Activated T-cell treated with anti-CD3 and anti-CD28 coated beads, Interleukin-2, amount 50 U/mL, for 4 hours (primary cell): ENCODE results near the gene SMIM38. TPM values are rescaled to one million over a fixed set of nuclear protein-coding genes. Genes with fewer than 3 reads are reported as not detected.
"Not testable (repeated sequence)": the region's sequence is repeated elsewhere in the genome, so short reads cannot be mapped to it uniquely, and the experiment has no call there.

Experiments
- ATAC-seq, 2 donors: fragments of 200-7000 bp; cut with Tn5 transposase; one replicate each; pipeline ENCODE4 v1.10.0; 2021
- DNase-seq: peaks from one replicate; pipeline ENCODE4 v3.0.0-alpha.2; 2020
- H3K27me3 Mint-ChIP-seq: one replicate; pipeline ENCODE4 v1.8.0; 2021; ENCODE audit warnings: low read depth, mixed read lengths
- H3K36me3 Mint-ChIP-seq: one replicate; pipeline ENCODE4 v1.8.0; 2022; ENCODE audit warnings: mixed read lengths; ENCODE audit not compliant: insufficient read depth
- H3K4me1 Mint-ChIP-seq: one replicate; pipeline ENCODE4 v1.8.0; 2021; ENCODE audit warnings: low read depth, mixed read lengths
- H3K4me3 Mint-ChIP-seq: one replicate; pipeline ENCODE4 v1.8.0; 2021; ENCODE audit warnings: mild to moderate bottlenecking, moderate library complexity, mixed read lengths
- H3K9me3 Mint-ChIP-seq: one replicate; pipeline ENCODE4 v1.8.0; 2021; ENCODE audit warnings: mixed read lengths
- total RNA-seq, 3 donors: library from RNA; stranded (reverse); gene quantifications; one replicate each; pipeline ENCODE4 v1.2.1, GENCODE V29; 2021

The SMIM38 gene
- total RNA-seq, 3 donors from 2014 or later, result 0.10 to 0.18 (median 0.16) TPM

DNA sequence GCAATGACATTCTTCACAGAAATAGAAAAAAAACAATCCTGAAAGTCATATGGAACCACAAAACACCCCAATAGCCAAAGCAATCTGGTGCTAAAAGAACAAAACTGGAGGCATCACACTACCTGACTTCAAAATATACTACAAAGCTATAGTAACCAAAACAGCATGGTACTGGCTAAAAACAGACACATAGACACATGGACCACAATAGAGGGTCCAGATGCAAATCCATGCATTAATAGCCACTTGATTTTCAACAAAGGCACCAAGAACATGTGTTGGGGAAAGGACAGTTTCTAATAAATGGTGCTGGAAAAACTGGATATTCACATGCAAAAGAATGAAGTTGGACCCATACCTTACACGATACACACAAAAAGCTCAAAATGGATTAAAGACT lies 27.9 kb upstream of the SMIM38 start:
- Mint-ChIP-seq H3K27me3 (no peaks in the 10 kb centered on the region), H3K4me1 (peaks cover 30% of the 10 kb centered on the region), H3K4me3 (no peak overlapping the region), H3K36me3 (peaks cover 2% of the 10 kb centered on the region), H3K9me3 (peaks cover 8% of the 10 kb centered on the region)
- DNase-seq (no peak), ATAC-seq (no peak)

DNA sequence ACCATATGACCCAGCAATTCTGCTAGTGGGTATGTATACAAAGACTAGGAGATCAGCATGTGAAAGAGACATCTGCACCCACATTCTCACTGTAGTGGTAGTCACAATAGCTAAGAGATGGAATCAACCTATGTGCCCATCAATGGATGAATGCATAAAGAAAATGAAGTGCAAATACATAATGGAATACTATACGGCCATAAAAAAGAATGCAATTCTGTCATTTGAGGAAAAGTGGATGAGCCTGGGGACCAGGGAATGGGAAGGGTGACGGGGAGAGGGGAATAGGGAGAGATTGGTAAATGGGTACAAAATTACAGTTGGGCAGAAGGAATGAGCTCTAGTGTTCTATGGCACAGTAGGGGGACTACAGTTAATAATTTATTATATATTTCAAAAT lies 26.7 kb upstream of the SMIM38 start:
- ATAC-seq, result no peak
- no peaks in the 10 kb centered on the region for H3K27me3 Mint-ChIP-seq
- peaks cover 19% of the 10 kb centered on the region for H3K4me1 Mint-ChIP-seq
- no peak overlapping the region for H3K4me3 Mint-ChIP-seq
- DNase-seq, result no peak
- peaks cover 8% of the 10 kb centered on the region for H3K9me3 Mint-ChIP-seq
- peaks cover 2% of the 10 kb centered on the region for H3K36me3 Mint-ChIP-seq

DNA sequence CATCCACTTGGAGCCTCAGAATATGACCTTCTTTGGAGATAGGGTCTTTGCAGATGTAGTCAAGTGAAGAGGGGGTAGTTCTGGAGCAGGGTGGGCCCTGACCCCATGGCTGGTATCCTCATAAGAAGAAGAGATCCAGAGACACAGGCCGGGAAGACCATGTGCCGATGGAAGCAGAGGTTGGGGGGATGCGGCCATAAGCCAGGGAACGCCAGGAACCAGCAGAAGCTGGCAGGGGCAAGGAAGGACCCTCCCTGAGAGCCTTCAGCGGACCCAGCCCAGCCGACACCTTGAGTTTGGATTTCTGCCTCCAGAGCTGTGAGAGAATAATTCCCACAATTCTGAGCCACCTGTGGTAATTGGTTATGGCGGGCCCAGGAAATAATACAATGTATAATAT lies 26.1 kb upstream of the SMIM38 start:
- Mint-ChIP-seq H3K9me3 (peaks cover 8% of the 10 kb centered on the region), H3K4me1 (peaks cover 15% of the 10 kb centered on the region), H3K36me3 (peaks cover 2% of the 10 kb centered on the region), H3K27me3 (no peaks in the 10 kb centered on the region), H3K4me3 (no peak overlapping the region)
- DNase-seq (no peak), ATAC-seq (no peak)

DNA sequence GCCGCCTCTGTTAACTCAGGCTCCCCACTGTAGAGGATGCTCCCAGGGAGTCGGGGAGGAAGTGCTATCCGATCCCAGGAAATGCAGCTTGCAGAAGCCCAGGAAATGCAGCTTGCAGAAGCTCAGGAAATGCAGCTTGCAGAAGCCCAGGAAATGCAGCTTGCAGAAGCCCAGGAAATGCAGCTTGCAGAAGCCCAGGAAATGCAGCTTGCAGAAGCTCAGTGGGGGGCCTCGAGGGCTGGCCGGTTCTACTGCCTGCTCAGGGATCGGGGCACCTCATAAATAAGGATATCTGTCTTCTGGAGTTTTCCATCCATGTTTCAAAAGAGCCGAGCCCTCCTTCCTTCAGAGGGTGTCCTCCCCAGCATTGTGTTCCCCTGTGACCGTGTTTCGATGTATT lies 25.1 kb upstream of the SMIM38 start:
- Mint-ChIP-seq H3K36me3 (peaks cover 2% of the 10 kb centered on the region), H3K9me3 (peaks cover 8% of the 10 kb centered on the region), H3K4me3 (no peak overlapping the region), H3K27me3 (no peaks in the 10 kb centered on the region), H3K4me1 (peaks cover 13% of the 10 kb centered on the region)
- ATAC-seq (no peak), DNase-seq (no peak)

DNA sequence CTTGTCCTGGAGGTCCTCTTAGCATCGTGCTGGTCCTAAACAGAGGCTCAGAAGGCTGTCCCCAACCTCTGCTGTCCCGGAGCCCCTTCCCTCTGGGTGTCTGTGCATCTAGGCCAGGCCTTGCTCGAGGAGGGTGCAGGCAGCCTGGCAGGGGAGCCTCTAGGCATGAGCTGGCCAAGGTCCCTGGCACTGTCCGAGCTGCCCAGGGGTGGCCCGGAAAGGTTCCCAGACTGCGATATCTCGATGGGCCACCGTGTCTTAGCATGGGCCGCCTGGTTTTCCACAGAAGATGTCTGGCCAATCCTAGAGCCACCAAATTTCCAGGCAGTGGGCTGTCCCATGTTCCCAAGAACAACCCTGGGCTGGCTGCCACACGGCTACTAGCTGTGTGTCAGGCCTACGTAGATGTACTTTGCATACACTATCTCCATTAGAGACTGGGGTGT lies 24.6 kb upstream of the SMIM38 start:
- H3K9me3 Mint-ChIP-seq, result peaks cover 8% of the 10 kb centered on the region
- no peaks in the 10 kb centered on the region for H3K27me3 Mint-ChIP-seq
- no peak overlapping the region for H3K4me3 Mint-ChIP-seq
- no peak for ATAC-seq
- H3K4me1 Mint-ChIP-seq, result peaks cover 13% of the 10 kb centered on the region
- peaks cover 2% of the 10 kb centered on the region for H3K36me3 Mint-ChIP-seq
- no peak for DNase-seq

DNA sequence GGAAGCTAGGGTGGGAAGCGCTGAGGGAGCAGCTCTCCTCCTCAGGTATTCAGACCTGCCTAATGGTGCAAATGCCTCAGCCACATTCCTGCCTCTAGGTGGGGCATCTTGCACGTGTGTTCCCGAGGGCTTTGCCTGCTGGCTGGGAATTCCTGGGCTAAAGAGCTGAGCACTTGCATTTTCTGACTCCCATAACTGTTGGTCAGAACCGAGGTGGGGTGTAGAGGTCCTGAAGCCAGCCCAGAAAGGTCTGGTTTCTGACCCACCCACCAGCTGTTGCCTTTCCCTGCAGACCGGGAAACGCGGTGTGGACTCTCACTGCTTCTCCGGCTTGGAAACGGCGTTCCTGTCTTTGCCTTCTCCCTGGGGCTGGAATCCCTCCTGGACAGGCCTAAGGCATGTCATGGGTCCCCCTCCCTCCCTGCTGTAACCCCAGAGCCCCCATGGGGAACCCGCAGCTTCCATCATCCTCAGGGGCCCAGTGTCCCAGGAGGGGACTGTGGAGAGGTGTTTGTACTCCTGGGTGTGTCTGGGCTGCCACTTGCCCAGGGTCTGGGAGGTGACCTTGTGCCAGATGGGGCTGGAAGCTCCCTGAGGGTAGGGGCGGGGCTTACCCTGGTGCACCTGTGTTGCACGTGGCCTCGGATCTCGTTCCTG lies 24.0 kb upstream of the SMIM38 start:
- Mint-ChIP-seq H3K9me3 (peaks cover 8% of the 10 kb centered on the region), H3K36me3 (peaks cover 2% of the 10 kb centered on the region), H3K27me3 (no peaks in the 10 kb centered on the region), H3K4me3 (no peak overlapping the region), H3K4me1 (peaks cover 13% of the 10 kb centered on the region)
- DNase-seq (no peak), ATAC-seq (no peak)

DNA sequence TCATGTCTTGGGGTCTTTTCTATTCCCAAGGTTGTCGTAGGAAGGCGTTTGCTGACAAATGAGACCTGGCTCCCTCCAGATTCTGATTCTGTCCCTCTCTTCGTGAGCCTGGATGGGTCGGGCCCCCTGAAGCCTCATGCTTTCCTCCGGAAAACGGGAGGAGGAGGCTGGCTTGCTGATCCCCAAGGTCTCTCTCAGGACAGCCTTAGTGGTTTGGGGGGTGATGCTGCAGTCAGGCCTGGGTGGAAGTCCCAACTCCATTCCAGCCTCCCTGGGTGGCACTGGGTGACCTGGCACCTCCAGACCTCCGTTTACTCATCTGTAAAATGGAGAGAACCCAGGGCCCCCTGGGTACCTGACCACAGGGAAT lies 23.4 kb upstream of the SMIM38 start:
- ATAC-seq (no peak), DNase-seq (no peak)
- H3K36me3 Mint-ChIP-seq, result peaks cover 2% of the 10 kb centered on the region
- H3K9me3 Mint-ChIP-seq, result peaks cover 8% of the 10 kb centered on the region
- H3K4me1 Mint-ChIP-seq, result peaks cover 13% of the 10 kb centered on the region
- no peaks in the 10 kb centered on the region for H3K27me3 Mint-ChIP-seq
- no peak overlapping the region for H3K4me3 Mint-ChIP-seq

DNA sequence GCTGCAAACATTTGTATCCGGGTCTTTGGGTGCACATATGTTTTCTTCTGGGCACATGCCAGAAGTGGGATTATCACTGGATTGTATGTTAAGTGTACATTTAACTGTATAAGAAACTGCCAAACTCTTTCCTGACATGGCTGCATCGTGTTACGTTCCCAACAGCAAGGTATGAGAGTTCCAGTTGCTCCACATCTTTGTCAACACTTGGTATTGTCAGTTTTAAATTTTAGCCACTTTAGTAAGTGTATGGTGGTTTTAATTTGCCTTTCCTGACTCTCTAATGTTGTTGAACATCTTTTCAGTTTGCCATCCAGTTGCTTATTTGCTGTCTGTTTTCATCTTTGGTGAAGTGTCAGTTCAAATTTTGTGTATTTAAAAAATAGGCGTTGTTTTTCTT lies 22.5 kb upstream of the SMIM38 start:
- no peak for DNase-seq
- Mint-ChIP-seq H3K4me1 (peaks cover 13% of the 10 kb centered on the region), H3K36me3 (peaks cover 2% of the 10 kb centered on the region), H3K27me3 (no peaks in the 10 kb centered on the region), H3K9me3 (peaks cover 4% of the 10 kb centered on the region), H3K4me3 (no peak overlapping the region)
- no peak for ATAC-seq

DNA sequence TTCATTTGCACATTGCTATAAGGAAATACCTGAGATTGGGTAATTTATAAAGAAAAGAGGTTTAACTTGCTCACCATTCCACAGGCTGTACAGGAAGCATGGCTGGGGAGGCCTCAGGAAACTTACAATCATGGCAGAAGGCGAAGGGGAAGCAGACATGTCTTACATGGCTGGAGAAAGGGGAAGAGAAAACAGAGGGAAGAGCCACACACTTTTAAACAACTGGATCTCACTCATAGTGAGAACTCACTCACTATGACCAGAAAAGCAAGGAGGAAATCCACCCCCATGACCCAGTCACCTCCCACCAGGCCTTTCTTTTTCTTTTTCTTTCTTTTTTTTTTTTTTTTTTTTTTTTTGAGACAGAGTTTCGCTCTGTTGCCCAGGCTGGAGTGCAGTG lies 21.6 kb upstream of the SMIM38 start:
- H3K36me3 Mint-ChIP-seq, H3K27me3 Mint-ChIP-seq, H3K9me3 Mint-ChIP-seq, ATAC-seq, H3K4me3 Mint-ChIP-seq, DNase-seq: not testable (repeated sequence)
- H3K4me1 Mint-ChIP-seq, result peaks cover 13% of the 10 kb centered on the region

DNA sequence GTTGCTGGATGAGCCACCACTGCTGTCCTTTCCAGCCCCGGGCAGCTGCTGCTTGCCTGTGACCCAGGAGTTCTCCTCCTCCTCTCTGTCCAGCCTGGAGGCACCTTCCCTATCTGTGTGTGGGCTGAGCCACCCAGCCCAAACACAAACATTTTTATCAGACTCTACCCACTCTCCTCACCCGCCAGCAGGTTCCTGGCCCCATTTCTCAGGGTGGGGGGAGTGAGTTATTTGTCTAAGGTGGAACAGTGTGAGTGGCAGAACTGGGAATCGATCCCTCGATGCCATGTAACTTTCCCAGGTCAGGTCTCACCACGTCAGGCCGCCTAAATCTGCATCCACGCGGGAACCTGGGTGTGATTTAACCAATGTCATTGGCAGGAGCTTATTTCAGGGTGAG lies 20.8 kb upstream of the SMIM38 start:
- H3K9me3 Mint-ChIP-seq, result no peaks in the 10 kb centered on the region
- peaks cover 13% of the 10 kb centered on the region for H3K4me1 Mint-ChIP-seq
- H3K36me3 Mint-ChIP-seq, result no peaks in the 10 kb centered on the region
- ATAC-seq (no peak), DNase-seq (no peak)
- no peak overlapping the region for H3K4me3 Mint-ChIP-seq
- no peaks in the 10 kb centered on the region for H3K27me3 Mint-ChIP-seq

DNA sequence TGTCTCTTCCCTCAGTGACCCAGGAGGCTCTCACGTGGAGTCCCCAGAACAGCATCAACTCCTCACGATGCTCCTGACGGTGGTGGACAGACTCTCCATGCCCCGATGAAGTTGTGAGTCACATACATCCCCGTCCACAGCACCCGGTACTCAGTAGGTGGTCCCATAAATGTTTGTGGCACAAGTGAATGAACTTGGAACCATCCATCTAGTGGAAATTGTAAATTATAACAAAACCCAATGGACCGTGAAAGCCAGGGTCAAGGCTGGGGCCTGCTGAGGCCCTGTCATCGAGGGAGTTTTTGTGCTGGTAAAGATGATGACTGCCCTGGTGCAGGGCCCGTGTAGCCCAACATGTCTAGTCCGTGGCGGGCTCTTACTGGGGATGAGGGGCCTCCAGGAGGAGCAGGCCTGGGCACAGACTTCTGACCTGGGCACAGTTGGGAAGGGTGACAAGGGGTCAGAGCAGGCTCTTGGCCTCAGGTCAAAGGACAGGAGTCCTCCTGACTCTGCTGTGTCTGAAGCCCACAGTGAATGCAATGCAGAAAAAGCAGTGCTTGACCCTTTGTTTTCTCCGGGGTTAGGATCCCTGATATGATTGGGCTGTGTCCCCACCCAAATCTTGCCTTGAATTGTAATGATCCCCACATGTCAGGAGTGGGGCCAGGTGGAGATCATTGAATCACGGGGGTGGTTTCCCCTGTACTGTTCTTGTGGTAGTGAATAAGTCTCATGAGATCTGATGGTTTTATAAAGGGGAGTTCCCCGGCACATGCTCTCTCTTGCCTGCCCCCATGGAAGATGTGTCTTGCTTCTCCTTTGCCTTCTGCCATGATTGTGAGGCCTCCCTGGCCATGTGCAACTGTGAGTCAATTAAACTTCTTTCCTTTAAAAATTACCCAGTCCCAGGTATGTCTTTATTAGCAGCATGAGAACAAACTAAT lies 20.0 kb upstream of the SMIM38 start:
- no peaks in the 10 kb centered on the region for H3K36me3 Mint-ChIP-seq
- peaks cover 10% of the 10 kb centered on the region for H3K4me1 Mint-ChIP-seq
- no peaks in the 10 kb centered on the region for H3K27me3 Mint-ChIP-seq
- no peak overlapping the region for H3K4me3 Mint-ChIP-seq
- ATAC-seq, result peak in 1 of 2 donors; percentile 81
- no peak for DNase-seq
- H3K9me3 Mint-ChIP-seq, result no peaks in the 10 kb centered on the region

DNA sequence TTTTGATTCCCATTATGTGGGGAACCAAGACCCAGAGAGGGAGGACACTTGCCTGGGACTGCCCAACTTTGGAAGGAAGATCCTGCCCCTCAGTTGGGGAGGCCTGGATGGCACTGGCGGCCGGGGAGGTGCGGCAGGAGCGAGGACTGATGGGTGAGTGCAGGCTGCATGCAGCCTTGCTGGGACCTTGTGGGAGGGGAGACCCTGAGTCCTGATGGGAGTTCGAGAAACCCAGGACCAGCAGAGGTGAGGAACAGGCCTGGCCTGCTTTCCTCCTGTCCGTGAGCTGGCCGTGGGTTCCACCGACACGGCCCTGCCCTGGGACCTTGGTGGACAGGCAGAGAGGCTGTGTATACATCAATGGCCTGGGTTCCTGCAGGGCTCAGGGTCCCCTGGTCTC lies 19.3 kb upstream of the SMIM38 start:
- H3K27me3 Mint-ChIP-seq, result no peaks in the 10 kb centered on the region
- ATAC-seq (no peak), DNase-seq (no peak)
- H3K4me3 Mint-ChIP-seq, result no peak overlapping the region
- H3K9me3 Mint-ChIP-seq, result no peaks in the 10 kb centered on the region
- H3K36me3 Mint-ChIP-seq, result no peaks in the 10 kb centered on the region
- H3K4me1 Mint-ChIP-seq, result peaks cover 3% of the 10 kb centered on the region

DNA sequence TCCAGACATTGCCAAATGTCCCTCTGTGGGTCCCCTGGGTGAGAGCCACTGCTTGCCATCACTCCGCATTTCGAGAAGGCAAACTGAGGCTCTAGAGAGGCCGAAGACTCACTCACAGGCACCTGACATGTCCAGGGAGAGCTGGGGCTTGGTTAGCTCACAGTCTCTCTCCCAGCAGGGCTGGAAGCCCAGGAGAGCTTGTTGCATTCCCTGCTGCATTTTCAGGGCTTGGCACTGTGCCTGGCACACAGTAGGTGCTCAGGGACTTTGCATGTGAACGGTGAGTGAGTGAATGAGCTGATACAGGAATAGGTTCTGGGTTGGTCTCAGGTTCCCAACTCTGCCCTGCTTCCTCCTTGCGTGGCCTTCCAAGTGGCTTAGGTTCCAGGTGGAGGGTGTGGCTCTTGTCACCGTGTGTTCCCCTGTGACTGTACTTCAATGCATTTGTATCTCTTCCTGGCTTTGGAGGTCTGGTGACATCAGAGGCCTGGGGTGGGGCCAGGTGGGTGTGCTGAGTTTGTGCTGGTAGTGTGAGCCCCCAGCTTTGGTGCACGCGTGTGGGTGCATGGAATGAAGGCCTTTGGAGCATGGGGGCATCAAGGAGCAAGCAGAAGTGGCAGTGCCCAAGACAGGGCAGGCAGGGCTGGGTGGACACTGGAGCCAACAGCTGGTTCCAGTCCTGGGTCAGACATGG lies 18.4 kb upstream of the SMIM38 start:
- Mint-ChIP-seq H3K36me3 (no peaks in the 10 kb centered on the region), H3K4me1 (peaks cover 3% of the 10 kb centered on the region), H3K9me3 (no peaks in the 10 kb centered on the region), H3K27me3 (no peaks in the 10 kb centered on the region), H3K4me3 (no peak overlapping the region)
- DNase-seq (no peak), ATAC-seq (no peak)

DNA sequence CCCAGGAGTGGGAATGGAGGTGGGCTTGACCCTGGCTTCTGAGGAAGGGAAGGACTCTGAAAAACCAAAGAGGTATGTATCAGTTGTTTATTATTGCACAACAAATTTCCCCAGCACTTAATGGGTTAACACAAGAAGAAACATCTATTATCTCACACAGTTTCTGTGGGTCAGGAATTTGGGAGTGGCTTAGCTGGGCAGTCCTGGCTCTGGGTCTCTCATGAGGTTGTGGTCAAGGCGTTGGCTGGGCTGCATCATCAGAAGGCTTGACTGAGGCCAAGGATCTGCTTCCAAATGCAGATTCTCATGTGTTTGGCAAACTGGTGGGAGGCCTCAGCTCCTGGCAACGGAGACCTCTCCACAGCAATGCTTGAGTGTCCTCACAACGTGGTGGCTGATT lies 17.5 kb upstream of the SMIM38 start:
- Mint-ChIP-seq H3K4me3 (no peak overlapping the region), H3K36me3 (no peaks in the 10 kb centered on the region), H3K27me3 (no peaks in the 10 kb centered on the region), H3K9me3 (no peaks in the 10 kb centered on the region), H3K4me1 (peaks cover 2% of the 10 kb centered on the region)
- ATAC-seq, result no peak
- no peak for DNase-seq
